Tibial nerve (tissue), 4 donors: Measurements from ENCODE around the gene HOXC13. TPM values are rescaled to one million over a fixed set of nuclear protein-coding genes. Genes with fewer than 3 reads are reported as not detected.
A peak's percentile ranks its signal among the peaks of the same experiment; 100 is the strongest.

ENCODE experiments used
- DNase-seq, 2 donors: peaks; one replicate each; pipeline ENCODE4 v3.0.0-alpha.2; 2019; ENCODE audit warnings: low spot score in 2 of 2
- H3K27ac ChIP-seq, 4 donors: fragments of 200-600 bp; sonication (generic) in 3 of 4; one replicate each; pipeline ENCODE4 v1.5.1; 2017 to 2019; ENCODE audit warnings: mild to moderate bottlenecking in 1 of 4
- H3K27me3 ChIP-seq, 2 donors: fragments of 200-600 bp; sonication (generic) in 1 of 2; one replicate each; pipeline versions ENCODE4 v1.5.1 to v1.6.0; 2017 to 2019
- H3K36me3 ChIP-seq, 3 donors: fragments of 200-600 bp; sonication (generic); one replicate each; pipeline ENCODE4 v1.5.1; 2018 to 2019
- H3K4me1 ChIP-seq, 4 donors: fragments of 200-600 bp; sonication (generic) in 3 of 4; one replicate each; pipeline ENCODE4 v1.5.1; 2017 to 2019
- H3K4me3 ChIP-seq, 4 donors: fragments of 200-600 bp; sonication (generic) in 3 of 4; one replicate each; pipeline ENCODE4 v1.5.1; 2017 to 2019; ENCODE audit warnings: mild to moderate bottlenecking in 1 of 4, moderate library complexity in 1 of 4
- H3K9me3 ChIP-seq, 4 donors: fragments of 200-600 bp; sonication (generic) in 3 of 4; one replicate each; pipeline ENCODE4 v1.5.1; 2017 to 2019
- EP300 ChIP-seq, 2 donors: sonication (generic); formaldehyde crosslinking; IDR thresholded peaks; one replicate each; pipeline ENCODE4 v1.6.1; 2017; ENCODE audit warnings: antibody characterized with exemption in 2 of 2, mild to moderate bottlenecking in 1 of 2
- POLR2A ChIP-seq, 2 donors: fragments of 450-650 bp; IDR thresholded peaks; one replicate each; pipeline ENCODE4 v1.6.1; 2017; ENCODE audit warnings: antibody characterized with exemption in 2 of 2, mild to moderate bottlenecking in 2 of 2, moderate library complexity in 2 of 2
- WGBS, 2 donors: methylation state at CpG; one replicate each; pipeline ENCODE4 v1.1.5; 2018; 5-methylcytosine and 5-hydroxymethylcytosine counted together
- total RNA-seq, 4 donors: library from RNA; depleted of rRNA; stranded (reverse); fragments of >200 nt; gene quantifications; one replicate each; pipeline ENCODE4 v1.1.0, GENCODE V29; 2016
- TF ChIP-seq, protein P1 (sequence below), 5 experiments: fragments of 200-600 bp in 3 of 5; fragments of 450-650 bp in 2 of 5; sonication (generic) in 3 of 5; IDR thresholded peaks; one replicate each; pipeline ENCODE4 v1.5.1; 2016 to 2019; ENCODE audit warnings: antibody characterized with exemption in 5 of 5, mild to moderate bottlenecking in 3 of 5, moderate library complexity in 2 of 5

HOXC13 gene
- total RNA-seq, 4 donors from 2014 or later = not detected

- Histone ChIP-seq H3K4me1 (peaks cover 0 to 25% (median 6%) of the 10 kb centered on the region in 4 donors), H3K27ac (no peak overlapping the region), H3K9me3 (no peaks in the 10 kb centered on the region), H3K36me3 (no peaks in the 10 kb centered on the region), H3K27me3 (peaks cover 0 to 95% of the 10 kb centered on the region in 2 donors), H3K4me3 (no peak overlapping the region)
- no peak for DNase-seq
- TF ChIP-seq POLR2A (IDR thresholded peaks at IDR 0.05) (no peak), EP300 (IDR thresholded peaks at IDR 0.05) (no peak)
- 70 to 75% methylated on average over 15 of the region's 15 CpGs for WGBS, 2 donors
Observed at GRCh38 chr12:53980802-53981496, 42.3 kb downstream of the HOXC13 start.

DNA sequence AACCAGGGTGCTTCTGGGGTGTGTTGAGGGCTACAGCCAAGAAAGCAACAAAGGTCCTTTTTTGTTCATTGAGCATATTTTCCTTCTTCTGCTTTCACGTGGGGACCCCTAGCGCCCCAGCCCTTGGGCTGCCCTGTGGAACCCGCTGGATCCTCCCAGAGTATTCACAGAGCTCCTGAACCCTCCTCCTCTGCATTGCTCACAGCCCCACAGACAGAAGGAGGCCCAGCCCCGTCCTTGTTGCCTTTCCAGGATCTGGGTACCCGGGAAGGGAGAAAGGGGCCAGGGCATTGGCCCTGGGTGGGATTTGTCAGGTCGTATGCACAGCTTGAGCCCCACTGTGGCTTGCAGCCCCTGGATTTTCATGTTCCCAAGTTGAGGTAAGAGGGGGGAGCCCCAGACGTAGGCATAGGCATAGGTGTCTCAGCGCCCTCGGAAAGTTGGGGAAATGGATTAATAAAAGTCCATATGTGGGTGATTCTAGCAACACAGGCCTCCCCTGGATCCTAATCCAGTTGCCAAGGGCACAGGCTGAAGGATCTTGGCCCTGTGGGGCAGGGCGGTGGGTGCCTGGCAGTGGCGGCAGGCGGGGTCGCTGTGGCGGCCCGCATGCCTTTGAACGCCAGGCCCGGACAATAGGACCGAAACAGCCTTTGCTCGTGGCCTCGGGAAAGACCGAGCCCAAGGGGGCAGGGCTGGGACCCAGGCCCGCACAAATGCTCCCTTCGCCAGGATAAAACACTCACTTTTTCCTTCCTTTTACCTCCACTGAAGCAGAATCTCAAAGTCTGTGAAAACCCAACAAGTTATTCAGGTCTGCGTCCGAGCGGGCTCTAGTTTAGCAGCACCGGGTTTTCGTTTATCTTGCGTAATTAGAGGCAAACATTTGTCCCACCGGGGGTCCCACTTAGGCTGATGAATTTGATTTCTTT lies 43.3 kb downstream of the HOXC13 start:
- Histone ChIP-seq H3K27ac (no peak overlapping the region), H3K36me3 (no peaks in the 10 kb centered on the region), H3K9me3 (no peaks in the 10 kb centered on the region), H3K4me3 (no peak overlapping the region), H3K4me1 (peaks cover 0 to 32% (median 8%) of the 10 kb centered on the region in 4 donors), H3K27me3 (peaks cover 0 to 94% of the 10 kb centered on the region in 2 donors)
- WGBS, 2 donors = 58 to 66% methylated on average over 24 to 30 of the region's 30 CpGs
- no peak for DNase-seq
- TF ChIP-seq EP300 (IDR thresholded peaks at IDR 0.05) = no peak
- no peak for TF ChIP-seq POLR2A (IDR thresholded peaks at IDR 0.05)
- TF ChIP-seq, protein P1, sequence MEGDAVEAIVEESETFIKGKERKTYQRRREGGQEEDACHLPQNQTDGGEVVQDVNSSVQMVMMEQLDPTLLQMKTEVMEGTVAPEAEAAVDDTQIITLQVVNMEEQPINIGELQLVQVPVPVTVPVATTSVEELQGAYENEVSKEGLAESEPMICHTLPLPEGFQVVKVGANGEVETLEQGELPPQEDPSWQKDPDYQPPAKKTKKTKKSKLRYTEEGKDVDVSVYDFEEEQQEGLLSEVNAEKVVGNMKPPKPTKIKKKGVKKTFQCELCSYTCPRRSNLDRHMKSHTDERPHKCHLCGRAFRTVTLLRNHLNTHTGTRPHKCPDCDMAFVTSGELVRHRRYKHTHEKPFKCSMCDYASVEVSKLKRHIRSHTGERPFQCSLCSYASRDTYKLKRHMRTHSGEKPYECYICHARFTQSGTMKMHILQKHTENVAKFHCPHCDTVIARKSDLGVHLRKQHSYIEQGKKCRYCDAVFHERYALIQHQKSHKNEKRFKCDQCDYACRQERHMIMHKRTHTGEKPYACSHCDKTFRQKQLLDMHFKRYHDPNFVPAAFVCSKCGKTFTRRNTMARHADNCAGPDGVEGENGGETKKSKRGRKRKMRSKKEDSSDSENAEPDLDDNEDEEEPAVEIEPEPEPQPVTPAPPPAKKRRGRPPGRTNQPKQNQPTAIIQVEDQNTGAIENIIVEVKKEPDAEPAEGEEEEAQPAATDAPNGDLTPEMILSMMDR (IDR thresholded peaks at IDR 0.05) = no peak

- H3K9me3 ChIP-seq = no peaks in the 10 kb centered on the region
- H3K27me3 ChIP-seq = peaks cover 0 to 94% of the 10 kb centered on the region in 2 donors
- TF ChIP-seq, protein P1 (IDR thresholded peaks at IDR 0.05) = no peak
- TF ChIP-seq POLR2A (IDR thresholded peaks at IDR 0.05) = no peak
- H3K4me1 ChIP-seq = peaks cover 0 to 35% (median 8%) of the 10 kb centered on the region in 4 donors
- no peak for DNase-seq
- H3K36me3 ChIP-seq = no peaks in the 10 kb centered on the region
- WGBS, 2 donors = 69 to 72% methylated on average over 26 of the region's 26 CpGs
- no peak overlapping the region for H3K4me3 ChIP-seq
- H3K27ac ChIP-seq = peak overlapping the region in 1 of 4 donors; percentile 39
Observed at GRCh38 chr12:53982648-53983567, 44.3 kb downstream of the HOXC13 start.

- TF ChIP-seq, protein P1 (IDR thresholded peaks at IDR 0.05) = no peak
- TF ChIP-seq POLR2A (IDR thresholded peaks at IDR 0.05) (no peak), EP300 (IDR thresholded peaks at IDR 0.05) (no peak)
- no peaks in the 10 kb centered on the region for H3K36me3 ChIP-seq
- H3K27me3 ChIP-seq = peaks cover 0 to 93% of the 10 kb centered on the region in 2 donors
- peak overlapping the region in 1 of 4 donors; percentile 66 for H3K4me3 ChIP-seq
- H3K4me1 ChIP-seq = peaks cover 0 to 33% (median 8%) of the 10 kb centered on the region in 4 donors
- 58 to 72% methylated on average over 17 of the region's 17 CpGs for WGBS, 2 donors
- peak overlapping the region in 1 of 4 donors; percentile 88 for H3K27ac ChIP-seq
- H3K9me3 ChIP-seq = no peaks in the 10 kb centered on the region
- no peak for DNase-seq
Observed at GRCh38 chr12:53983568-53983949, 44.9 kb downstream of the HOXC13 start.
